Neuron (in vitro differentiated cells): ENCODE results near the gene LRIG2.
"Not testable (repeated sequence)": the region's sequence is repeated elsewhere in the genome, so short reads cannot be mapped to it uniquely, and the experiment has no call there.

Experiments used
- H2AFZ ChIP-seq: one replicate; pipeline ENCODE4 v1.6.1; 2013; ENCODE audit warnings: low read depth, mild to moderate bottlenecking, inconsistent platforms, low read length, moderate library complexity
- H3K27me3 ChIP-seq: one replicate; pipeline ENCODE4 v1.6.1; 2013; ENCODE audit warnings: low read length; ENCODE audit not compliant: insufficient read depth
- H3K36me3 ChIP-seq: one replicate; pipeline ENCODE4 v1.6.1; 2013; ENCODE audit warnings: low read length; ENCODE audit not compliant: insufficient read depth
- H3K4me1 ChIP-seq: one replicate; pipeline ENCODE4 v1.6.1; 2013; ENCODE audit warnings: low read length; ENCODE audit not compliant: insufficient read depth
- H3K4me3 ChIP-seq: 2 replicates; pipeline ENCODE4 v1.5.1; 2013; ENCODE audit warnings: mild to moderate bottlenecking, low read length, moderate library complexity
- H3K9me3 ChIP-seq: one replicate; pipeline ENCODE4 v1.6.1; 2013; ENCODE audit warnings: low read length

Gene LRIG2

DNA sequence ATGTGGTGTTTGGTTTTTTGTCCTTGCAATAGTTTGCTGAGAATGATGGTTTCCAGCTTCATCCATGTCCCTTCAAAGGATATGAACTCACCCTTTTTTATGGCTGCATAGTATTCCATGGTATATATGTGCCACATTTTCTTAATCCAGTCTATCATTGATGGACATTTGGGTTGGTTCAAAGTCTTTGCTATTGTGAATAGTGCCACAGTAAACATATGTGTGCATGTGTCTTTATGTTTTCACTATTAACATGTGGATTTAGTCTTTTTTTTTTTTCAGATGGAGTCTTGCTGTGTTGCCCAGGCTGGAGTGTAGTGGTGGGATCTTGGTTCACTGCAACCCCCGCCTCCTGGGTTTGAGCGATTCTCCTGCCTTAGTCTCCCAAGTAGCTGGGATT, 5.0 kb downstream of the LRIG2 start:
- H2AFZ ChIP-seq, H3K27me3 ChIP-seq, H3K4me1 ChIP-seq, H3K9me3 ChIP-seq, H3K4me3 ChIP-seq: not testable (repeated sequence)
- H3K36me3 ChIP-seq, result peaks cover 26% of the 10 kb centered on the region

DNA sequence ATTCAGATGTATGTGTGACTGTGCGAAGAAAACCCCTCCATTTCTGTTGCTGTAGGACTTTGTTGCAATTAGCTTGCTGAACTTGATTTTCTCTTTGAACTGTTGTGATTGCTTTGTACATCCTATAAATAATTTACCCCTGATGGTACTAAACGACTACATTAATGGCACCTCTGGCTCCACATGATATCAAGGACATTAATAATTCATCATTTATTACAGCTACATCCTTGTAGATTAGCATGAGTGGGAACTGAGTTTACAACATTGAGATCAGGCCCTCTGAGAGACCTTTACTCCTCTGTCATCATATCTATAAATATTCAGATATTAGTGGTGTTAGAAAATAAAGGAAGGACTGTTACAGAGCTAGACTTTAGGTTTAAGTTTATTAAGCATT, 13.5 kb downstream of the LRIG2 start:
- Histone ChIP-seq H3K4me1 (no peaks in the 10 kb centered on the region), H2AFZ (no peak overlapping the region), H3K9me3 (peaks cover 4% of the 10 kb centered on the region), H3K27me3 (no peaks in the 10 kb centered on the region), H3K36me3 (peaks cover 7% of the 10 kb centered on the region), H3K4me3 (no peak overlapping the region)

DNA sequence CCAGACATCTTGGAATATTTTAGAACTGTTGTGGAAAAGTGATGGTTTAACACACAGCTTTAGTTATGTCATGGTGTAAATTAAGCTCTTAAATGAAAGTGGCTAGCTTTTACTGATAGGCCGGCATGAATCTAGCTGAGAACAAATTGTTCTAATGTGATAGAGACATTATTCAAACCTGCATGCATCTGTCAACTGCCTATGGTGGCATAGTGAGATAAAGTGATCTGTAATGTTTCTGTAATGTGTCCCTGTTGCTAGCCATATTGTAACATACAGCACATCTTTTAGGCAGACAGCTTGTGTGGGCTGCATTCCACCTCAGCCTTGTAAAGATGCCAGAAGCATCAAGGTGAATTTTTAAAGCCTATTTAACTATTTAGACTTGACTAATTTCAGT, 16.0 kb downstream of the LRIG2 start:
- Histone ChIP-seq H3K4me3 (no peak overlapping the region), H3K9me3 (no peaks in the 10 kb centered on the region), H2AFZ (no peak overlapping the region), H3K4me1 (no peaks in the 10 kb centered on the region), H3K36me3 (peaks cover 12% of the 10 kb centered on the region), H3K27me3 (no peaks in the 10 kb centered on the region)

DNA sequence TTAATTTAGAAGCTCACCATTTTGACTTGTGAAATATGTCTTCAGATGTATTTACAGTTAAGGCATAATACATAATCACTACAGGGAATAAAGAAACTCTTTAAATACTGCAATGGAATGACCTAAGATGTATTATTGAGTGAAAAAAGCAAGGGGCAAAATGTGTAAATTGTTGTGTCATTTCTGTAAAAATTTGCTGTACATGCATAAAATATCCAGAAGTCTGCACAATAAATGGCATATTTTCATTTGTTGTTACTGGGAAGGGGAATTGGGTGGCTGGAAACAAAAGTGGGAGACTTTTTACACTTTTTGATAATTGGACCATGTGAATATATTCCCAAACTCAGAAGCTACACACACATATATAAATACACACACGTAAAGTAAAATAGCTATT, 17.1 kb downstream of the LRIG2 start:
- H3K27me3 ChIP-seq, result no peaks in the 10 kb centered on the region
- H2AFZ ChIP-seq, result no peak overlapping the region
- no peak overlapping the region for H3K4me3 ChIP-seq
- no peaks in the 10 kb centered on the region for H3K9me3 ChIP-seq
- no peaks in the 10 kb centered on the region for H3K4me1 ChIP-seq
- peaks cover 19% of the 10 kb centered on the region for H3K36me3 ChIP-seq

DNA sequence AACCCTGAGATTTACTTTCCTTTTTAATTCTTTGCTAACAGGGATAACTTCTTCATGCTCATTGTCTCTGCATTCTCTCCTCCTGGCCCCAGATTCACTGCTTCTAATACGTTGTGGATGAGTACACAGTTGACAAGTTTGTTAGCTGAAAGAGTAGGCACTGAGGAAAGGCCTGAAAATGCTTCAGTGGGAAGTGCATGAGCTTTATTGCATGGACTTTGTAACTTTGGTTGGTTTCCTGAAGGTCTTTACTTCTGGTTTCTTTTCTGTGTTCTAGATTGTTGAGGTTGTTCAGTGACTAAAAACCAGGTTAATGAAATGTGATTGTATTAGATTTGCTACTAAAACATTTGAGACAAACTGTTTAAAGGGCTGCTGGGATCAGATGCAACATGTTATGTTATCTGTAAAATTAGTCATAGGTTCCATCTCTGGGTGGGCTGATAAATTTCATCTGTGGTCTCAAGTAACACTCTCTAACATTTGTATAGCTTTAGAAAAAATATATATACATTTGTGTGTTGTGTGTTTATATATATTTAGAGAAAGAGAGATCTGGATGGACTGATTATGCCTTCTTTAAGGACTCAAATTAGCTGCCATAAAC, 19.1 kb downstream of the LRIG2 start:
- H3K27me3 ChIP-seq, result no peaks in the 10 kb centered on the region
- H3K4me3 ChIP-seq, result no peak overlapping the region
- H3K36me3 ChIP-seq, result peaks cover 34% of the 10 kb centered on the region
- H3K4me1 ChIP-seq, result no peaks in the 10 kb centered on the region
- H3K9me3 ChIP-seq, result no peaks in the 10 kb centered on the region
- H2AFZ ChIP-seq, result no peak overlapping the region

DNA sequence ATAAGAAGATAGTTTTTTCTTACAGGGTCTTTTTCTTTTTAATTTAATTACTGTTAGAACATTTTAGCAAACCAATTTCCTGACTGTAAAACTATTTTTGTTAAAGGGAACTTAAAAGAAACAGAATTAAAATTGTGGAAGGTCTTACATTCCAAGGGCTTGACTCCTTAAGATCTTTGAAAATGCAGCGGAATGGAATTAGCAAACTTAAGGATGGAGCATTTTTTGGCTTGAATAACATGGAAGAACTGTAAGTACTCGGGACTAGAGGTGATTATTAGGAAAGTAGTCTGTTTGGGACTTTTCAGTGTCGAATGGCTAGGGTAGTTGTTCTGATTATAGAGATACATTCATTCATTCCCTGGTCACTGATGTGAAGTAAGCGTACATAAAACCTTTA, 21.5 kb downstream of the LRIG2 start:
- no peaks in the 10 kb centered on the region for H3K4me1 ChIP-seq
- H3K9me3 ChIP-seq, result no peaks in the 10 kb centered on the region
- no peak overlapping the region for H3K4me3 ChIP-seq
- H3K27me3 ChIP-seq, result no peaks in the 10 kb centered on the region
- peaks cover 55% of the 10 kb centered on the region for H3K36me3 ChIP-seq
- no peak overlapping the region for H2AFZ ChIP-seq

DNA sequence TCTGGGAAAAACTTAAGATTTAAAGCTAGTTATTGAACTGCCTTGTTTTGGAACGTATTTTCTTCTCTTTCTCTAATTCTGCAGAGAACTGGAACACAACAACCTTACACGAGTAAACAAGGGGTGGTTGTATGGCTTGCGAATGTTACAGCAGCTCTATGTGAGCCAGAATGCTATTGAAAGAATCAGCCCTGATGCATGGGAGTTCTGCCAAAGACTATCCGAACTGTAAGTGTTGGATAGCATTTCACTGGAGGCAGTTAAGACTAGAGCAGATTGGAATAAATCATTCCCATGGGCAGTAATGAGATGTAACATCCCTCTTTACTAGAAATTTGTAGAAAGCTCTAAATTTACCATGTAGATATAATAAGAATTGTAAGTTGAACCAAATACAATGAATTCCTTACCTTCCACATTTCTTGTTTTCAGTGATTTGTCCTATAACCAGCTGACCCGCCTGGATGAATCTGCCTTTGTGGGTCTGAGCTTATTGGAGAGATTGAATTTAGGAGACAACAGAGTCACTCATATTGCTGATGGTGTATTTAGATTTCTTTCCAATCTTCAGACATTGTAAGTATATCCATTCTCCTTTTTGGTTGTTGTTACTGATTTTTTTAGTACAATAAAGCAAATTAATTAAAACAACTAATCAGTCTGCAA, 22.9 kb downstream of the LRIG2 start:
- Histone ChIP-seq H3K4me1 (no peaks in the 10 kb centered on the region), H3K9me3 (no peaks in the 10 kb centered on the region), H3K36me3 (peaks cover 68% of the 10 kb centered on the region), H2AFZ (no peak overlapping the region), H3K27me3 (no peaks in the 10 kb centered on the region), H3K4me3 (no peak overlapping the region)

DNA sequence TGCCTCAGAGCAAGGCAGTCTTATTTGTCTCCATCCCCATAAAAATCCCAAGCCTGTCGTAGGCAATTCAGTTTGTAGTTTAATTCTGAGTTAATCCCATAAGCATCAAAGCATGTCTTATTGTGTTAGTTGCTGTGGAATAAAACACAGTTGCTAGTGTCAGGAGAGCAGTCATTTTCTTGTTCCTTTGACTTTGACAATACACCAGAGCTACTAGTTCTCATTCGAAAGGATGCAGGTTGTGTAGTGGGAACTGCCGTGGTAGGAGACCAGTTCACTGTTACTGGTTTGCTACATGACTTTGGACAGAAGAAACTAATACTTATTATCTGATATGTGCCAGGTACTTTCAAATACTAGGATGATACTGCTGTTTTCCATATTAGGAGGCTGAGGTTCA, 23.5 kb downstream of the LRIG2 start:
- Histone ChIP-seq H2AFZ (no peak overlapping the region), H3K4me3 (no peak overlapping the region), H3K9me3 (no peaks in the 10 kb centered on the region), H3K27me3 (no peaks in the 10 kb centered on the region), H3K4me1 (no peaks in the 10 kb centered on the region), H3K36me3 (peaks cover 73% of the 10 kb centered on the region)

DNA sequence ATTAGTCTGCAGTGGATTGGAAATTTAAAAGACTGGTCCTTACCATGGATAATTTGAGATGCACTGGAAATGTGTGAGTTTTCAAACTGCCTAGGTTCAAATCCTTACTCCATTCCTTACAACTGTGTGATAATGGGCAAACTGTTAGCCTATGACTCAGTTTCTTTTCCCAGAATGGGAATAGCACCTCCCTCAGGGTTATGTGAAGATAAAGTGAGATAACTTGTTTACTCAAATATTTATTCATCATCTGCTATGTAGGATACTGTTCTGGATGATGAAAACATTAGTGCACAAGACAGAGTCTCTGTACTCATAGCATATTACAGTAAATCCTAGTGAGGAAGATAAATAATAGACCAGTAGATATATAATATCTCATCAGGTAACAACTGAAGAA, 28.6 kb downstream of the LRIG2 start:
- H2AFZ ChIP-seq, result no peak overlapping the region
- H3K4me1 ChIP-seq, result no peaks in the 10 kb centered on the region
- peaks cover 73% of the 10 kb centered on the region for H3K36me3 ChIP-seq
- no peak overlapping the region for H3K4me3 ChIP-seq
- no peaks in the 10 kb centered on the region for H3K27me3 ChIP-seq
- no peaks in the 10 kb centered on the region for H3K9me3 ChIP-seq

DNA sequence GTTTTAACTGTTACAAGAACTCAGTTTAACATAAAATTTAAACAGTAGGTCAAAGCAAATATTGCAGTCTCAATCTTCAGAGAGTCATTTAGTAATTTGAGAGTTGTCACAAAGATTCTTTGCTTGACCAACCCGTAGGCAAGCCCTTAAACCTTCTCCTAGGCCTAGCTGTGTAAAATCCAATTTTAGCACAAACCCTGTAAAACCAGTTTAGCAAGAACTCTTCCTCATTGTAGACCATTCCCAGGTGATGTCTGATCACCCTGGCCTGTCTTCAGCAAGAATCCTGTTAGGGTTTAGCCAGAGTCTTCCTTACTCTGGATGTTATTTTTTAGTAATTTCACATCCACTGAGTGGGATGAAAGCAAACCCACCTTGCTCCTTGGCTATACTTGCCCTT, 30.1 kb downstream of the LRIG2 start:
- no peaks in the 10 kb centered on the region for H3K4me1 ChIP-seq
- no peak overlapping the region for H3K4me3 ChIP-seq
- peaks cover 73% of the 10 kb centered on the region for H3K36me3 ChIP-seq

DNA sequence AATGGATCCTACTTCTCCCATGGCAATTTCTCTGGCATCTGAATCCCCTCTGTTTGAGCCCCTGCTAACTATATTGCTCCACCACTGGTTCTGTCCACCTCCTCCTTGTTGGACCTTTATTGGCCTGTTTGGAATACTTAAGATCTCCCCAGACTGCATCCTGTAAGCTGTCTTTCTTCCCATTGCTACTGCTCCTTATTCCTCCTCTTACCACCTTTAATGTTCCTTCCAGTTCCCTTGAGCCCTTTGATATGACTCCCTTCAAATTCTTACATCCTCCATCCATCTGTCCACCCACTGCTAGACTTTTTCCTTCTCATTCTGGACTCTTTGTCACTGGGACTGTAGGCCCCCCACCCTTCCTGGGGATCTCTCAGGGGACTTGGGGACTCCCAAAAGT, 31.0 kb downstream of the LRIG2 start:
- Histone ChIP-seq H3K4me1 (no peaks in the 10 kb centered on the region), H2AFZ (no peak overlapping the region), H3K36me3 (peaks cover 69% of the 10 kb centered on the region), H3K4me3 (no peak overlapping the region), H3K27me3 (no peaks in the 10 kb centered on the region), H3K9me3 (no peaks in the 10 kb centered on the region)

More for the DNA sequence above, 30.1 kb downstream of the LRIG2 start:
- Histone ChIP-seq H3K27me3 (no peaks in the 10 kb centered on the region), H2AFZ (no peak overlapping the region), H3K9me3 (no peaks in the 10 kb centered on the region)

DNA sequence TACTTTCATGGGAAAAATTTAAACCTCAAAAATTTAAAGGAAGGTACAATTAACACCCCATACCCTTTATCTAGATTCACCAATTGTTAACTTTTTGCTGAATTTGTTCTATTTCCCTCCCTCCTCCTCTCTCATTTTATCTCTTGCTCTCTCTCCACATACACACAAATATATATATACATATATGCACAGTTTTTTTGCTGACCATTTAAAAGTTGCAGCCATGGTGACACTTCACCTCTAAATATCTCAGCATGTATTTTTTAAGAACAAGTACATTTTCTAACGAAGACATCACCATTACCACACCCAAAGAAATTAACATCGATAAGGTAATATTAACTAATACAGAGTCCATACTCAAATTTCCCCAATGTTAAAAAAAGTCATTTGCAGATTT, 33.9 kb downstream of the LRIG2 start:
- H3K9me3 ChIP-seq, result no peaks in the 10 kb centered on the region
- no peaks in the 10 kb centered on the region for H3K27me3 ChIP-seq
- H2AFZ ChIP-seq, result no peak overlapping the region
- H3K4me1 ChIP-seq, result no peaks in the 10 kb centered on the region
- peaks cover 71% of the 10 kb centered on the region for H3K36me3 ChIP-seq
- no peak overlapping the region for H3K4me3 ChIP-seq

DNA sequence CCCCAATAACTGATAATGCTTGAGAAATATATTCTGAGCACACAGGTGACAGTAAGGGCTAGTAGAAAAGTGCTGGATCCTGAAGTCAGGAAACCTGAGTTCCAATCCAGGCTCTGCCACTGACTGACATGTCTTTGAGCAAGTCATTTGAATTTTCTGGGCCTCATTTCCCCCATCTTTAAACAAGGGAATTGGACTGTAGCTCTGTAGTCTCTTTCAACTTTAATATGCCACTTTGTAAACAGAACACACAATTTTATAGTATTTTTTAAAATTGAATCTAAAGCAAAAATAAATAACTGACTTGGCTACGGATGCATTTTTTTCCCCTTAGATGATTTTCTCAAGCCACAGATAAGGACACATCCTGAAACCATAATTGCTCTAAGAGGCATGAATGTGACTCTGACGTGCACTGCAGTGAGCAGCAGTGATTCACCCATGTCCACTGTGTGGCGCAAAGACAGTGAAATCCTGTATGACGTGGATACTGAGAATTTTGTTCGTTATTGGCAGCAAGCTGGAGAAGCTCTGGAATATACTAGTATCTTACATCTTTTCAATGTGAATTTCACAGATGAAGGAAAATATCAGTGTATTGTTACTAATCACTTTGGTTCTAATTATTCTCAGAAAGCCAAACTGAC, 37.0 kb downstream of the LRIG2 start:
- H2AFZ ChIP-seq, result no peak overlapping the region
- H3K4me3 ChIP-seq, result no peak overlapping the region
- no peaks in the 10 kb centered on the region for H3K9me3 ChIP-seq
- H3K4me1 ChIP-seq, result no peaks in the 10 kb centered on the region
- H3K27me3 ChIP-seq, result no peaks in the 10 kb centered on the region
- H3K36me3 ChIP-seq, result peaks cover 79% of the 10 kb centered on the region
